HG02759 (cell line): ENCODE data around the gene RPA1.

Experiments
- ATAC-seq: cut with Tn5 transposase; IDR thresholded peaks from one replicate; pipeline ENCODE4 v1.9.1; 2021; ENCODE audit warnings: mild to moderate bottlenecking, moderate library complexity; ENCODE audit not compliant: unreplicated experiment

Gene RPA1

DNA sequence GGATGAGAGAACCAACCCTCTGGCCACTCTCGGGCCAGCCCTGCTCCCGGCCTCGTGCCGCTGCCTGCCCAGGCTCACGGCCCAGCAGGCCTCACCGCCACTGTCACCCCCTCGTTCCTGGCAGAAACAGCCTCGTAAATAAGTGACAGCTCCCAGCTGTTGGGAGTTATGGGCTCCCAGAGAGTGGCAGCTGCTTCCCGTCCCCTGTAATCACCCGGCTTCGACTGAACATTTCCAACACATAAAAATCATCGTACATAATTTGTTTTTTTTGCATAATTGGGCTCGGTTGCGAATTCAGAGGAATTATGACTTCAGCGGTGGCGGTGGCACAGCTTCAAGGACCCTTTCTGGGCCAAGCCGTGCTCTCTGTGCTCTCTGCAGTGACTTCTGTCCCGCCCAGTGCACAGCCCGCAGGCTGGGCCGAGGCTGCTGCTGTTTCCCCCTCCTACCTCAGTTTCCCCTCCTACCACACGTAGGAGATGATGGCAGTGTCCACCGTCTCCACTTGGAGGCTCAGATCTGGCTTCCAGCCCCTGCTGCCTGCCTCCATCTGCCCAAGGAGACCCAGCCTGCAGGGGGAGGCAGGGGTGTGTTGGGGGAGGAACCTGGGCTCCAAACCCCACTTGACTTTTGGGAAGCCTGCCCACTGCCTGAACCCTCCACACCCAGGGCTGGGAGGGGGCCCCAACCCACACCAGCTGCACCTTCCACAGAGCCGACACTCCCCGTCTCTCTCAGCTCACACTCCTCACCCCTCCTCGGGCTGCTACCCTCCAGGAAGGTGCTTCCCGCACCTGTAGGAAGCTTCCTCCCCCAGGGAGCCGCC, 110.4 kb downstream of the RPA1 start:
- no peak for ATAC-seq

DNA sequence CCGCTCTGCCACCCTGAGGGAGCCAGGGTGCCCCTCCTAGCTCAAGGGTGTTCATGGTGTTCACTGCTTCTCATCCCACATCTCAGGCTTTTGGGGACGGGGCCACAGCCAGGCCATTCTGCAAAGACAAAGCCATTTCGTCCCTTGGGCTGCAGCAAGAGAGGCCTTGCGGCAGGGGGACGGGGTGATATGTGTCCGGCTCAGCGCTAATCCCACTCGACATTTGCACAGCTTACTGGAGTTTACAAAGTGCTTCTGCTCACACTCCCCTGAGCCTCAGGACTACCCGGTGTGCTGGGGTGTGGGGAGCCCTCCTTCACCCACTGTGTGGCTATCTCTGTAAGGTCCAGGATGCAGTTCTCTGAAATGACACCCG, 111.0 kb downstream of the RPA1 start:
- ATAC-seq = no peak

DNA sequence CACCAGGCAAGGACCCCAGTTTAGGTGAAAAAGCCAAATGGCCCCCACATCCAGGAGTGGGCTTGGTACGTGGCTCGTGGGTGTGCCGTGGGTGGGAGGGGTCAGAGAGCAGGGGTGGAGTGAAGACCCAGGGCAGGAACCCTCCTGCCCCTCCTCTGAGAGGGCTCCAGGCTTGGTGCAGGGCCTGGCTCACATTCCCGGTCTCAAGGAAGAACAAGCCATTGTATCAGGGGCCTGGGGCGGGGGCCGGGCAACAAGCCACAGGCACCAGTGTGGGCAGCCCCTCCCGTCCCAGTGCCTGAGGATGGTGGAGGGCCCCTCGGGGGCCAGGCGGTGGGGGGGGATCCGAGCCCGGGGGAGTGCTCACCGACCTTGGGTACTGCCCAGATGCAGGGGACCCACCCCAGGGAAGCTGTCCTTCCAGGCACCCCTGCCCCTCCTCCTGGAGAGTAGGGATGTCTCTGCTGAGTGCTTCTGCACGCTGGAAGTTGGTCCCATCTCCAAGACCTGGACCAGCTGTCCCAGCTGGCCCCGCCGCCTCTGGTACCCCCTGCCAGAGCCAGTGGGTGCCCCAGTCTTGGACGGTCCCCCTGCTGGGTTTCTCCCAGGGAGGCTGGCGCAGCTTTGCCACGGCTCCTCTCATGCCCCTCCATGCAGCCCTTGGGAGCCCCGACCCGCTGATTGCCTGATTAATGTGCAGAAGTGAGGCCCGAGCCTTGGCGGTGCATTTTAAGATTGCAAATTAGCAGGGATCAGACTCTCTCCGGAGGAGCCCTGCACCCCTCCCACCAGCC, 111.7 kb downstream of the RPA1 start:
- no peak for ATAC-seq

DNA sequence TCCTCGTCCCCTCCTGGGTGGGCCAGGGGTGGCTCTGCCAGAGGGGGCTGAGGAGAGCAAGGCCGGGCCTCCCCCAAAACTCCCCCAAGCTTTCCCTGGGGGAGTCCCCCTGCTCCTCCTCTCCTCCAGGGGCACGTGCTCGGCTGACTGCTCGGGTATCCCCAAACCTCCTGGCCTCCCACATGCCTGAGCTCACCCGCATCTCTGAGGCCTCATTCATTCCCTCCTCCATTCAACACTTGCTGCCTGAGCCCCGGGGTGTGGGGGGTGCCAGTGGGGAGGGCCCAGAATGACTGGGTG, 112.2 kb downstream of the RPA1 start:
- ATAC-seq = no peak

DNA sequence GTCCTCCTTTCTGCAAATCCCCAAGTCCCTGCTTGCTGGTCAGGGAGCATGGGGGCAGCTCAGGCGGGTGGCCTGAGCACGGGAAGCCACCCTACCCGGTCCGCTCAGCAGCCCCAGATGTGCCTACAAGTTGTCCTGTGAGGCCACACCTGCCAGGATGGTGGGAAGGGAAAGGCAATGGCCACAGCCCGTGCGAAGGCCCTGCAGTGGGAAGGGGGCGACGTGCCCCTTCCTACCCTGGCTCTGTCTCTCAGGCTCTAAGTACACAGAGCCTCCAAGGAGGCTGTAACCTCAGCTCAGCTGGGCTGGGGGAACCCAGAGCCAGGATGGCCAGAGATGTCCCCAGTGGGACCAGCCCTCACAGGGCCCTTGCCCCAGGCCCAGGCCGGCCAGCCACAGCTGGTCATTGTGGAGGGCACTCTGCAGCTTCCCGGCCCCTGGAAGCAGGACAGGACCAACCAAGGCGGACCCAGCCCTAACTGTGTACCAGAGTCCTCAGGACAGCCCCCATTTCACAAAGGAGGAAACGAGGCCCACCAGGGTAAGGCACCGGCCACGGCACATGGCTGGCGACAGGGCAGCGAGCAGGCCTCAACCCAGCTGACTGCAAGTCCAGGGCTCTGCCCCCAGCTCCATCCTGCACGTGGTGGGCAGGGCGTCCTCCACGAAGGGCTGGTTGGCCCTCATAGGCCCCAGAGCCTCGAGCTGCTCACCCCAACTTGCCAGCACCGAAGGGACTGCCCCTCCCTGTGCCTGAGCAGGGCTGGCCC, 113.0 kb downstream of the RPA1 start:
- ATAC-seq = no peak

DNA sequence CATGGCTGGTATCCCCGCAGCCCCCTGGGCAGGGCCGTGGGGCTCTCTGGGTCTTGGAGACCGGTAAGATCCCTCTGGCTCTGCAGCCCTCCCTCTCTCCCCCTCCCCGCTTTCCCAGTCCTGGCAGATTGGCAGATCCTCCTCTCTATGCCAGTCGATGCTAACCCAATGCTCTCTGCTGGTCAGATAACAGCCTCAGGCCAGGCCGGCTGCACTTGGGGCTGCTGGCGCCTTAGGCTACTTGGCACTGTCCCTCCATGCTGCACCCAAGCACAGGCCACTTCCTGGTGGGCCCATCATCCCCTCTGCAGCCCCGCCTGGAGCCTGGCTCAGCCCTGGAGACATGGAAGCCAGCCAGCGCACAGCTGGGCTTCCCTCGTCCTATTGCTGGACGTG, 113.6 kb downstream of the RPA1 start:
- ATAC-seq = no peak

DNA sequence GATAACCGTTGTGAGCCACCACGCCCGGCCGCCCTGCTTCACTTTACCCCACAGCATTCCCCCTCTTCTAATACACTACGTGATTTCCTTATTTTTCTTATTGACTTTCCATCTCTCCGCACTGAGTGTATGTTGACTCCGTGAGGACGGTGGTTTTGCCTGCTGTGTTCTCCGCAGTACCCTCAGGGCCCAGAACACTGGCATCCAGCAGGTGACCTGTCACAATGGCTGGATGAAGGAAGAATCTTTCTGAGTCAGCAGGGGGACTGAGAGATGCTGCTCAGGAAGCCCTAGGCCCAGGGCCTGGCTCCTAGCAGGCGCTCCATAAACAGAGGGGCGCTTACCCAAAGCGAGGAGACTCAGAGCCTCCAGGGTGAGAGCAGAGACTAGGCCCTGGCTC, 115.8 kb downstream of the RPA1 start:
- no peak for ATAC-seq

DNA sequence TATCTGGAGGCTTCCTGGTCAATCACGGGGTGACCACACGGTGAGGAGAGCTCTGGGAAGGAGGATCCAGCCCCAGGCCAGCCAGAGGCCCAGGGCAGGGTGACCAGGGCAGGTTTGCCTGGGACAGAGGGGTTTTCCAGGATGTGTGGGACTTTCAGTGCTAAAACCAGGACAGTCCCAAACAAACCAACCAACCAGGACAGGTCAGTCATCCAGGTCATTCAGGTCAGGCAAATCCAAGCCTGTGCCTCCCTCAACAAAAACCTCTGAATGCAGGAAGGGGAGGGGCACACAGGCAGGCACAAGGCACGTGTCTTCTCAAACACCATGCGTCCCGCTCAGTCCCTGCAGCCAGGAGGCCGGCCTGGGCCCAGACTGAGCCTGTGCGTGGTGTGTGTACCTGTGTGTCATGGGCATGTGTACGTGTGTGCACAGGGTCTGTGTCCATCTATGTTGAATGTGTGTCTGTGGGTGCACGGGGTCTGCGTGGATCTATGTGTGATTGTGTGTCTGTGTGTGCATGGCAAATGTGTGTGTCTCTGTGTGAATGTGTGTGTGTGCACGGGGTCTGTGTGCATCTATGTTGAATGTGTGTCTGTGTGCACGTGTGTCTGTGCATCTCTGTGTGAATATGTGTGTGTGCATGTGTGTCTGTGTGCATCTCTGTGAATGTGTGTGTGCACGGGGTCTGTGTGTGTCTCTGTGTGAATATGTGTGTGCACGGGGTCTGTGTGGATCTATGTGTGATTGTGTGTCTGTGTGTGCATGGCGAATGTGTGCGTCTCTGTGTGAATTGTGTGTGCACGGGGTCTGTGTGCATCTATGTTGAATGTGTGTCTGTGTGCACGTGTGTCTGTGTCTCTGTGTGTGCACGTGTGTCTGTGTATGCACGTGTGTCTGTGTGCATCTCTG, 116.5 kb downstream of the RPA1 start:
- no peak for ATAC-seq

DNA sequence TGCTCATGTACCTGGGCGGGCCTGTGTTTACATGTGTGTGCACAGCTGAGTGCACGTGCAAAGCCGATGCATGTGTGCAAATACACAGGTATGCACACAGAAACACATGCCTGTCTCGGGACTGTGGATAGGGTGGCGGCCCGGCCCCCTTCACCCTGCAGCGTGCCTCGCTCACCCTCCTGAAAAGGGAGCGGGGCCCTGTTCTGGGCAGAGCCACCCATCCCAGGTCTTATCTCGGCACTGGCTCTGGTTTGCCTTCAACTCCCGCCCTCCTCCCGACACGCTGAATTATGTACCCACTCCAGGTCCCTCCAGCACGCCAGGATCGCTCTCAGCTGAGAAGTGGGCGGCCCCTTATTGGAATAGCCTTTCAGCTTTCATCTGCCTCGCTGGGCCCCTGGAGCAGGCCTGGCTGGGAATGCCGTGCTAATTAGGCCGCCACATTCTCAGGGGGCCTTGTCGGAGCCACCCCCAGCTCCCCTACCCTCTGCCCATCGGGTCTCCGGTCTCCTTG, 117.5 kb downstream of the RPA1 start:
- no peak for ATAC-seq

DNA sequence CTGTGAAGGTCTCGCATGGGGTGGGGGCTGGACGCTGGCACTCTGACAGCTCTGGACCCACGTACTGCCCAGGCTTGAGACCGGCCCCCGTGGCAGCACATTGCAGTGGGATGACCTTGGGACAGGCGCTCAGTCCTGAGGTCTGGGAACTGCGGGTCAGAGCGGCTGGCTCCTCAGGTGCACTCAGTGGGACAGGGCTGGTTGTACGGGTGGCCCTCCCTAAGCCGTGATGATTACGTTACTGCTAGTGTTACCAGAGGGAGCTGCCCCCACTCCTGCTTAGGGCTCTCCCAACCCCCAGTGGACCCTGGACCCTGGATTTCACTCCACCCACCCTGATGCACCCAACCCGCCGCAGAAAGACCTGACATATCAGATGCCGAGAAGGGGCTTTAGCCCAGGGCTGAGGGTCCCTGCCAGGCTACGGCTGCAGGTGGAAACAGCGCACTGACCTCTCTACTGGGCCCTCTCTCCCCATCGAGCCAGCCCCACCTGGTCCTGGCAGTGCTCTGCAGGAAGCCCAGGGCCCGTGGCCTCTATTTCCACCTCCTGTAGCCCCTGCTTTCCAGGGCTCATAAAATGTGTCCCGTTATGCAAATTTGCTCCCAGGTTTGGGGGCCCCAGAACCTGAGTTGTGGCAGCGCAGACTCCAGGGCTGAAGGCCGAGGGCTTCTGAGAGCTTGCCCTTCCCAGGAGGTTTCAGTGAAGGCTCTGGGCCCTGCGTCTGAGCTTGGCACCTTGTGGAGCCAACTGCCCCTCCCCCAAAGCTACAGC, 118.1 kb downstream of the RPA1 start:
- no peak for ATAC-seq

DNA sequence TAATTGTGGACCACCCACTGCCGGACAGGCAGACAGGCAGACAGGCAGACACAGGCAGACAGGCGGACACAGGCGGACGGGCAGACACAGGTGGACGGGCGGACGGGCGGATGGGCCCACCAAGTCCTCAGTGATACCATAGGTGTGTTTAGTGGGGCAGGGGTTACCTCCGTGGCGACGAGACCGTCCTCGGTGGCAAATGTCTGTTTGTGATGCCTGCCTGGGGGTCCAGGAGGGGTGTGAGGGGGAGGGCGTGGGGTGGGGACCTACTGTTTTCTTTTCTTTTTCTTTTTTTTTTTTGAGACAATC, 118.7 kb downstream of the RPA1 start:
- no peak for ATAC-seq
